ENCODE results near the gene NOS1AP. TPM values are rescaled to one million over a fixed set of nuclear protein-coding genes. Genes with fewer than 3 reads are reported as not detected.

The NOS1AP gene
- total RNA-seq, 1 experiment from 2014 or later: 5.3 TPM

GRCh38 chr1:162316187-162316586 is 246.7 kb downstream of the NOS1AP start:
- RAD21 ChIA-PET (ENCODE audit: low non-redundant PET in 1 of 2, low total read pairs in 2 of 2, uncharacterized antibody in 2 of 2, unreplicated experiment in 2 of 2): no interaction called here
- no peaks in the 10 kb centered on the region for H3K9me2 ChIP-seq (ENCODE audit: insufficient read depth)
- CTCF ChIA-PET: no interaction called here
- no TSS peak for BruUV-seq (replicated peaks)
- POLR2A ChIA-PET: no interaction called here
- H3K4me3 ChIP-seq (replicated peaks in 1 of 2; ENCODE audit: low read depth in 1 of 2, low read length in 2 of 2): no peak overlapping the region
- H3K4me1 ChIP-seq (ENCODE audit: control insufficient read depth in 1 of 2, insufficient read depth in 2 of 2, low read length in 2 of 2): no peaks in the 10 kb centered on the region
- DNase-seq (ENCODE audit: low read depth, low spot score) (no peak), ATAC-seq (no peak)
- H3K9me3 ChIP-seq (ENCODE audit: control insufficient read depth in 1 of 2, insufficient read depth in 1 of 2, low read depth in 1 of 2, low read length in 2 of 2): no peaks in the 10 kb centered on the region
- H3K79me2 ChIP-seq (ENCODE audit: insufficient read depth, low read length): no peaks in the 10 kb centered on the region
- no peaks in the 10 kb centered on the region for H4K20me1 ChIP-seq (ENCODE audit: insufficient read depth)
- H3K27me3 ChIP-seq (ENCODE audit: insufficient read depth, low read length): no peaks in the 10 kb centered on the region
- TF ChIP-seq, protein P1, sequence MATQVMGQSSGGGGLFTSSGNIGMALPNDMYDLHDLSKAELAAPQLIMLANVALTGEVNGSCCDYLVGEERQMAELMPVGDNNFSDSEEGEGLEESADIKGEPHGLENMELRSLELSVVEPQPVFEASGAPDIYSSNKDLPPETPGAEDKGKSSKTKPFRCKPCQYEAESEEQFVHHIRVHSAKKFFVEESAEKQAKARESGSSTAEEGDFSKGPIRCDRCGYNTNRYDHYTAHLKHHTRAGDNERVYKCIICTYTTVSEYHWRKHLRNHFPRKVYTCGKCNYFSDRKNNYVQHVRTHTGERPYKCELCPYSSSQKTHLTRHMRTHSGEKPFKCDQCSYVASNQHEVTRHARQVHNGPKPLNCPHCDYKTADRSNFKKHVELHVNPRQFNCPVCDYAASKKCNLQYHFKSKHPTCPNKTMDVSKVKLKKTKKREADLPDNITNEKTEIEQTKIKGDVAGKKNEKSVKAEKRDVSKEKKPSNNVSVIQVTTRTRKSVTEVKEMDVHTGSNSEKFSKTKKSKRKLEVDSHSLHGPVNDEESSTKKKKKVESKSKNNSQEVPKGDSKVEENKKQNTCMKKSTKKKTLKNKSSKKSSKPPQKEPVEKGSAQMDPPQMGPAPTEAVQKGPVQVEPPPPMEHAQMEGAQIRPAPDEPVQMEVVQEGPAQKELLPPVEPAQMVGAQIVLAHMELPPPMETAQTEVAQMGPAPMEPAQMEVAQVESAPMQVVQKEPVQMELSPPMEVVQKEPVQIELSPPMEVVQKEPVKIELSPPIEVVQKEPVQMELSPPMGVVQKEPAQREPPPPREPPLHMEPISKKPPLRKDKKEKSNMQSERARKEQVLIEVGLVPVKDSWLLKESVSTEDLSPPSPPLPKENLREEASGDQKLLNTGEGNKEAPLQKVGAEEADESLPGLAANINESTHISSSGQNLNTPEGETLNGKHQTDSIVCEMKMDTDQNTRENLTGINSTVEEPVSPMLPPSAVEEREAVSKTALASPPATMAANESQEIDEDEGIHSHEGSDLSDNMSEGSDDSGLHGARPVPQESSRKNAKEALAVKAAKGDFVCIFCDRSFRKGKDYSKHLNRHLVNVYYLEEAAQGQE (IDR thresholded peaks at IDR 0.05; ENCODE audit: low read depth): no peak
- no peak for TF ChIP-seq FOSL1 (IDR thresholded peaks at IDR 0.05; ENCODE audit: low read depth)
- no peak for TF ChIP-seq EZH2phosphoT487 (IDR thresholded peaks at IDR 0.05; ENCODE audit: borderline replicate concordance)
- TF ChIP-seq SIN3A (IDR thresholded peaks at IDR 0.05; ENCODE audit: low read depth): no peak
- TF ChIP-seq ZBTB33 (IDR thresholded peaks at IDR 0.05; ENCODE audit: extremely low read depth, insufficient replicate concordance, low read length): no peak
- no peak for TF ChIP-seq POLR2AphosphoS5 (IDR thresholded peaks at IDR 0.05; ENCODE audit: low read depth, low read length)
- TF ChIP-seq EGR1 (IDR thresholded peaks at IDR 0.05; ENCODE audit: low read depth): no peak
- no peak for TF ChIP-seq ZNF274 (IDR thresholded peaks at IDR 0.05; ENCODE audit: low read depth, low read length)
- no peak for TF ChIP-seq RAD21 (IDR thresholded peaks at IDR 0.05; ENCODE audit: low read depth)
- no peak for TF ChIP-seq ZFX (IDR thresholded peaks at IDR 0.05)
- no peak for TF ChIP-seq ELF1 (IDR thresholded peaks at IDR 0.05; ENCODE audit: borderline replicate concordance, low read depth)
- no peak for TF ChIP-seq EZH2 (IDR thresholded peaks at IDR 0.05)
- TF ChIP-seq SRF (IDR thresholded peaks at IDR 0.05; ENCODE audit: low read depth): no peak
- no peak for TF ChIP-seq POLR2A (IDR thresholded peaks at IDR 0.05; ENCODE audit: borderline replicate concordance, extremely low read depth, insufficient read depth, insufficient read length)
- TF ChIP-seq, protein P2, sequence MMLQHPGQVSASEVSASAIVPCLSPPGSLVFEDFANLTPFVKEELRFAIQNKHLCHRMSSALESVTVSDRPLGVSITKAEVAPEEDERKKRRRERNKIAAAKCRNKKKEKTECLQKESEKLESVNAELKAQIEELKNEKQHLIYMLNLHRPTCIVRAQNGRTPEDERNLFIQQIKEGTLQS (IDR thresholded peaks at IDR 0.05): no peak
- H3K9ac ChIP-seq (ENCODE audit: low read length): no peak overlapping the region
- no peak overlapping the region for H2AFZ ChIP-seq (ENCODE audit: low read depth, low read length, poor library complexity, severe bottlenecking)
- no peak overlapping the region for H3K4me2 ChIP-seq (ENCODE audit: low read length)
- H3K36me3 ChIP-seq (ENCODE audit: control insufficient read depth in 1 of 2, insufficient read depth in 2 of 2, low read length in 2 of 2): no peaks in the 10 kb centered on the region
- no peak overlapping the region for H3K27ac ChIP-seq (ENCODE audit: low read depth, low read length)
- intact Hi-C loops (cut with micrococcal nuclease): no loop called here
